Measurements from ENCODE around the gene PAPPA.

- no peak for TF ChIP-seq CTCF (IDR thresholded peaks at IDR 0.05)
- TF ChIP-seq POLR2A (IDR thresholded peaks at IDR 0.05): no peak
Observed at GRCh38 chr9:116333254-116333653, 179.7 kb downstream of the PAPPA start.
